HFF-Myc (cell line): ENCODE data around the gene CDC23.

Experiments
- DNase-seq: peaks from one replicate; pipeline ENCODE4 v3.0.0-alpha.2; 2011; ENCODE audit warnings: low read depth; ENCODE audit errors: extremely low read depth
- H3K4me3 ChIP-seq: replicated peaks from 2 replicates; pipeline ENCODE4 v1.5.1; 2011; ENCODE audit warnings: low read depth, mild to moderate bottlenecking, control low read depth, low read length
- CTCF ChIP-seq: IDR thresholded peaks from 2 replicates; pipeline ENCODE4 v1.5.1; 2012; ENCODE audit warnings: mild to moderate bottlenecking, low read depth, low read length, control low read depth; ENCODE audit errors: missing control alignments

The CDC23 gene

GRCh38 chr5:138233280-138233679, 20.2 kb upstream of the CDC23 start:
- no peak overlapping the region for H3K4me3 ChIP-seq
- no peak for TF ChIP-seq CTCF
- DNase-seq: no peak

- no peak for TF ChIP-seq CTCF
- no peak overlapping the region for H3K4me3 ChIP-seq
- no peak for DNase-seq
Measured at GRCh38 chr5:138230981-138231589, 18.0 kb upstream of the CDC23 start.

GRCh38 chr5:138230261-138230660, 17.1 kb upstream of the CDC23 start:
- no peak overlapping the region for H3K4me3 ChIP-seq
- TF ChIP-seq CTCF: no peak
- no peak for DNase-seq

- no peak for TF ChIP-seq CTCF
- no peak for DNase-seq
- no peak overlapping the region for H3K4me3 ChIP-seq
Measured at GRCh38 chr5:138229387-138229786, 16.3 kb upstream of the CDC23 start.

GRCh38 chr5:138226910-138227309, 13.8 kb upstream of the CDC23 start:
- TF ChIP-seq CTCF: no peak
- no peak overlapping the region for H3K4me3 ChIP-seq
- no peak for DNase-seq

GRCh38 chr5:138224712-138225111, 11.6 kb upstream of the CDC23 start:
- H3K4me3 ChIP-seq: no peak overlapping the region
- no peak for TF ChIP-seq CTCF
- DNase-seq: no peak

GRCh38 chr5:138223532-138223931, 10.4 kb upstream of the CDC23 start:
- H3K4me3 ChIP-seq: no peak overlapping the region
- no peak for DNase-seq
- no peak for TF ChIP-seq CTCF
